HCT116 (cell line): ENCODE results near the gene DAPP1. TPM values are rescaled to one million over a fixed set of nuclear protein-coding genes. Genes with fewer than 3 reads are reported as not detected.

ENCODE experiments used
- ATAC-seq: fragments of 200-7000 bp; cut with Tn5 transposase; 2 replicates; pipeline ENCODE4 v1.9.1; 2020; ENCODE audit warnings: mild to moderate bottlenecking, moderate library complexity
- BruUV-seq: library from RNA; stranded (reverse); fragments of 400-500 nt; replicated peaks from 2 replicates; lab custom pipeline; 2021; lab: Mats Ljungman, UMichigan
- CTCF ChIA-PET: fragments of 300-600 bp; sonication (Branson Sonifier 250); formaldehyde crosslinking; loops from one replicate; lab custom pipeline; 2021; ENCODE audit warnings: antibody characterized with exemption; lab: Charles Lee
- POLR2A ChIA-PET: fragments of 300-600, 350-600 bp; sonication (Branson Sonifier 250); formaldehyde crosslinking; loops from one replicate; lab custom pipeline; 2021; ENCODE audit warnings: antibody characterized with exemption; lab: Charles Lee
- RAD21 ChIA-PET, 2 experiments: fragments of 300-600 bp; sonication (Branson Sonifier 250); formaldehyde crosslinking; loops; one replicate each; lab custom pipeline; 2023; ENCODE audit warnings: low total read pairs in 2 of 2; ENCODE audit not compliant: uncharacterized antibody in 2 of 2, unreplicated experiment in 2 of 2, low non-redundant PET in 1 of 2; lab: Charles Lee
- DNase-seq: peaks from one replicate; pipeline ENCODE4 v3.0.0-alpha.2; 2010; ENCODE audit warnings: low read depth, low spot score
- H2AFZ ChIP-seq: fragments of 200-600 bp; shearing (Covaris generic), sonication (generic); 2 replicates; pipeline ENCODE4 v1.6.1; 2017; ENCODE audit warnings: low read depth, mixed run types, mixed read lengths, antibody characterized with exemption, low read length; ENCODE audit not compliant: poor library complexity, severe bottlenecking
- H3K27ac ChIP-seq: 2 replicates; pipeline ENCODE4 v1.5.1; 2012; ENCODE audit warnings: low read depth, low read length
- H3K27me3 ChIP-seq: fragments of 200-600 bp; sonication (generic); 2 replicates; pipeline ENCODE4 v1.6.1; 2016; ENCODE audit warnings: mixed run types, low read length, mixed read lengths; ENCODE audit not compliant: insufficient read depth
- H3K36me3 ChIP-seq, 2 experiments: fragments of 200-500 bp in 1 of 2; fragments of 200-600 bp in 1 of 2; sonication (Bioruptor generic) in 1 of 2; sonication (generic) in 1 of 2; 2 replicates each; pipeline versions ENCODE4 v1.5.1 to v1.6.1; 2014 to 2016; ENCODE audit warnings: low read length in 2 of 2, inconsistent platforms in 1 of 2, mixed read lengths in 1 of 2, mixed run types in 1 of 2; ENCODE audit not compliant: insufficient read depth in 2 of 2, control insufficient read depth in 1 of 2
- H3K4me1 ChIP-seq, 2 experiments: fragments of 200-600 bp in 1 of 2; sonication (generic) in 1 of 2; 2 replicates each; pipeline versions ENCODE4 v1.5.1 to v1.6.1; 2012 to 2017; ENCODE audit warnings: low read length in 2 of 2, inconsistent platforms in 1 of 2, mild to moderate bottlenecking in 1 of 2, mixed read lengths in 1 of 2, mixed run types in 1 of 2, moderate library complexity in 1 of 2; ENCODE audit not compliant: insufficient read depth in 2 of 2, control insufficient read depth in 1 of 2
- H3K4me2 ChIP-seq: fragments of 200-600 bp; sonication (generic); 2 replicates; pipeline ENCODE4 v1.6.1; 2017; ENCODE audit warnings: mixed run types, low read length, mixed read lengths
- H3K4me3 ChIP-seq, 2 experiments: fragments of 200-600 bp in 1 of 2; sonication (generic) in 1 of 2; replicated peaks in 1 of 2; 2 replicates each; pipeline ENCODE4 v1.5.1; 2011 to 2016; ENCODE audit warnings: low read length in 2 of 2, control low read depth in 1 of 2, low read depth in 1 of 2, mild to moderate bottlenecking in 1 of 2, mixed read lengths in 1 of 2, mixed run types in 1 of 2
- H3K79me2 ChIP-seq: fragments of 200-600 bp; sonication (generic); 2 replicates; pipeline ENCODE4 v1.6.1; 2017; ENCODE audit warnings: mild to moderate bottlenecking, mixed run types, low read length, moderate library complexity, mixed read lengths; ENCODE audit not compliant: insufficient read depth
- H3K9ac ChIP-seq: fragments of 200-600 bp; sonication (generic); 2 replicates; pipeline ENCODE4 v1.6.1; 2016; ENCODE audit warnings: low read length, mixed read lengths
- H3K9me2 ChIP-seq: fragments of 200-600 bp; sonication (generic), shearing (Covaris generic); 2 replicates; pipeline ENCODE4 v1.6.1; 2017; ENCODE audit warnings: mixed run types, mild to moderate bottlenecking, moderate library complexity; ENCODE audit not compliant: insufficient read depth
- H3K9me3 ChIP-seq, 2 experiments: fragments of 200-500 bp in 1 of 2; fragments of 200-600 bp in 1 of 2; sonication (Bioruptor generic) in 1 of 2; sonication (generic) in 1 of 2; 2 replicates each; pipeline ENCODE4 v1.6.1; 2014 to 2017; ENCODE audit warnings: low read length in 2 of 2, mixed read lengths in 2 of 2, inconsistent platforms in 1 of 2, low read depth in 1 of 2, mild to moderate bottlenecking in 1 of 2, mixed run types in 1 of 2, moderate library complexity in 1 of 2; ENCODE audit not compliant: control insufficient read depth in 1 of 2, insufficient read depth in 1 of 2
- H4K20me1 ChIP-seq: fragments of 200-600 bp; sonication (generic), shearing (Covaris generic); 2 replicates; pipeline ENCODE4 v1.6.1; 2017; ENCODE audit warnings: mixed run types, mild to moderate bottlenecking, moderate library complexity; ENCODE audit not compliant: insufficient read depth
- ATF3 ChIP-seq: IDR thresholded peaks from 2 replicates; pipeline ENCODE4 v1.6.1; 2012
- FOSL1 ChIP-seq: IDR thresholded peaks from 2 replicates; pipeline ENCODE4 v1.6.1; 2012; ENCODE audit warnings: low read depth
- RAD21 ChIP-seq: IDR thresholded peaks from 2 replicates; pipeline ENCODE4 v1.6.1; 2012; ENCODE audit warnings: low read depth, mild to moderate bottlenecking
- REST ChIP-seq: IDR thresholded peaks from 2 replicates; pipeline ENCODE4 v1.6.1; 2012; ENCODE audit warnings: low read depth
- SP1 ChIP-seq: IDR thresholded peaks from 2 replicates; pipeline ENCODE4 v1.6.1; 2012; ENCODE audit warnings: low read depth
- YY1 ChIP-seq: IDR thresholded peaks from 2 replicates; pipeline ENCODE4 v1.6.1; 2011; ENCODE audit warnings: low read length, low read depth, moderate library complexity, mild to moderate bottlenecking; ENCODE audit not compliant: insufficient replicate concordance; ENCODE audit errors: extremely low read depth
- ZBTB33 ChIP-seq: IDR thresholded peaks from 2 replicates; pipeline ENCODE4 v1.6.1; 2011; ENCODE audit warnings: mild to moderate bottlenecking, low read length, moderate library complexity; ENCODE audit not compliant: insufficient replicate concordance; ENCODE audit errors: extremely low read depth
- intact Hi-C: fragments of 100-400 bp; cut with micrococcal nuclease; formaldehyde crosslinking; loops from 2 replicates; pipeline ENCODE4 v1.10.0; 2022
- total RNA-seq: library from RNA; stranded (reverse); gene quantifications from one replicate; pipeline ENCODE4 v1.2.1, GENCODE V29; 2021; ENCODE audit not compliant: unreplicated experiment

Gene DAPP1
- total RNA-seq, 1 experiment from 2014 or later: 0.76 TPM

- H3K36me3 ChIP-seq: no peaks in the 10 kb centered on the region
- no peaks in the 10 kb centered on the region for H4K20me1 ChIP-seq
- POLR2A ChIA-PET: no interaction called here
Observed at GRCh38 chr4:99855678-99856077, 39.1 kb downstream of the DAPP1 start.

More at GRCh38 chr4:99855678-99856077, 39.1 kb downstream of the DAPP1 start:
- Histone ChIP-seq H2AFZ (no peak overlapping the region), H3K27me3 (no peaks in the 10 kb centered on the region), H3K9me3 (no peaks in the 10 kb centered on the region), H3K9ac (no peak overlapping the region), H3K79me2 (no peaks in the 10 kb centered on the region), H3K9me2 (no peaks in the 10 kb centered on the region), H3K4me3 (no peak overlapping the region), H3K4me2 (no peak overlapping the region), H3K4me1 (peaks cover 0 to 6% of the 10 kb centered on the region in 2 experiments; a peak in 1 of 4 replicates), H3K27ac (no peak overlapping the region)
- ATAC-seq (no peak), DNase-seq (no peak)
- RAD21 ChIA-PET: no interaction called here
- no TSS peak for BruUV-seq
- CTCF ChIA-PET: no interaction called here
- TF ChIP-seq YY1 (no peak), REST (no peak), SP1 (no peak), FOSL1 (no peak), RAD21 (no peak), ZBTB33 (no peak), ATF3 (no peak)
- intact Hi-C loops: no loop called here
